Superior temporal gyrus (tissue), 1 donor: Measurements from ENCODE around the gene MYO1D.

ENCODE experiments used
- DNase-seq: peaks from one replicate; pipeline ENCODE4 v3.0.0-alpha.2; 2016; ENCODE audit errors: extremely low spot score

The MYO1D gene

DNA sequence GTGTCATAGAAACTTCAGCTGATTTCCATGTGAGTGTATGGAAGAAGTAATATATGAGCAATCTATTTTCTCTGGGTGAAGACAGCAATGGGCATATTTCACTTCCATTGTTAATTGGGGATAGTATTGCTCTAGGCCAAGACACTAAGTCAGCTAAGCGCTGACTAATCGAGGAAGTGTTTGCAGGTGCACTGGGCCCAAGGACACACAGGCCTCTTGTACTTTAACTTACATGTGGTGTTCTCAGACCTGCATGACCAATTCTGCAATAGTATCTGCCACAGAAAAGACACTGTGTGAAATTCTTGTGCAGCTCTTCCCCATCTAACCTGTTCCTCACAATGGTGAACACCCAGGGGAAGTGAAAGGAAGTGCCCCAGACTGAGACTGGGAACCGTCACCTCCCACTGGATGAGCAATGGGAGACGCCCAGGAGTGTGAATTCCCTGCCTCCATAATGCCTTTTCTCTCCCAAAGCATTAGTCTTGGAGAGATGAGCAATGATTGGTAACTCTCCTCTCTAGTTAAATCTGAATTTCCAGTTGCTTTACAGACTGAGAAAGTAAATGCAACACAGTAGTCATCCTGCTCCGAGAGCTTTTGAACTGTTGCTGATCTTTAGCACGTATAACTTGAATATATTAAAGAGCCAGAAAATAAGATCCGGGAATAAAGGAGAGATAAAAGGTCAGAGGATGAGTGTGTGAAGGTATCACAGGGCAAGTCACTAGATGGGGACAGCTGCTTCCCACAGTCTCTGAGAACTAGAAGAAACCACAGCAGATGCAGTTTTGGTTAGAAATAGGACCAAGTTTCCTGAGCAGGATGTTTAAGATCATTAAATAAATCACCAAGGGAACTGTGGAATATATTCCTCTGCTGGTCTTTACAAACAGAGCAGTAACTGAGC lies 307.5 kb downstream of the MYO1D start:
- no peak for DNase-seq

GRCh38 chr17:32568705-32569104 lies 308.2 kb downstream of the MYO1D start:
- DNase-seq, result no peak

GRCh38 chr17:32567511-32567910 lies 309.4 kb downstream of the MYO1D start:
- DNase-seq, result no peak

- DNase-seq, result no peak
These were observed 309.8 kb downstream of the MYO1D start for GRCh38 chr17:32567086-32567485.

GRCh38 chr17:32566303-32566702 lies 310.6 kb downstream of the MYO1D start:
- DNase-seq, result no peak

DNA sequence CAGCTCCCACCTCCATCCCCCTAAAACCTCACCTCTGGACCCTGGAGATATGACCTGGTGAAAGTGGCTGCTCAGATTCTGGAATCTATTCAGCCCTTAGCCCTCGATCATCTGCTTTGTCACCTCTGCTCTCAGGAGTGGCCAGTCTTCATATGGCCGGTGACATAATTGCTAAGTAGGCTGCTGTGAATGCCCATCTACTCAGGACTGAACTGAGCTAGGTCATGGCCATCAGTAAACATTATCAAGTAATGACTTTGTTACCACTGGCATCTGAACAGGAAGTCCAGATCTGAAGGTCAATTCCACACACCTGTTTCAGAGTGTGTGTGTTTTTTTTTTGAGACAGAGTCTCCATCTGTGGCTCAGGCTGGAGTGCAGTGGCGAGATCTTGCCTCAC lies 311.5 kb downstream of the MYO1D start:
- no peak for DNase-seq

DNA sequence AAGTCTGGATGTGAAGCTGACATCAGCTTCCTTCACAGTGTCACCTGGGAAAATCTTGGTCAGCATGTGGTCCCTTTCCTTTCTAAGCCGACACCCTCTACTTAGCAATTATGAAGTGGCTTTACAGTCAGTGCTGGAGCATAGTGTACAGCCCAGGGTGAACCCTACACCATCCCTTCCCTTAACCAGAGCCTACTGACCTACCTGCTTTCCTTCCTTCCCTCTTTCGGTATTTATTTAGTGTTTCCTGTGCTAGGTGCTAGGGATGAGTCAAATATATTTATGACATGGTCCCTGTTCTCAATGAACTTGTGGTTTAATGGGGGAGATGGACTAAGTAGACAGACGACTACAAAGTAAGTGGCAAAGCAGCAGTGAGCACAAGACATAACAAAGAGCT lies 312.6 kb downstream of the MYO1D start:
- no peak for DNase-seq

DNA sequence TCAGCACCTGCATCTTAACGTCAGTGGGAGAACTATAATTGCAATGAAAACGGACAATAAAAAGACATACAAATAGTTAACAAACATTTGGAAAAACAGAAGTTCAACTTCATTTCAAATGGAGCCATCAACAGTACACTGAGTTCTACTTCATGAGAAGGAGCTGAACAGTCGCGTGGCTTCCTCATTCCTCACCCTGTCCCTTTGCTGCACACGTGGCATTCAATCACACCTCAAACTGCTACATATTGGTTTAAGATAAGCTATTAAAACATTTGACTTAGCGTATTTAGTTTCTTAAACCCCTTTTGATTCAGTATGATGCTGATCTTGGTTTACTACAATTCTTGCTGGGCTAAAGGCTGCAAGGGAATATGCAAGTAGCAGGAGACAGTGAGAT lies 313.3 kb downstream of the MYO1D start:
- DNase-seq, result no peak

DNA sequence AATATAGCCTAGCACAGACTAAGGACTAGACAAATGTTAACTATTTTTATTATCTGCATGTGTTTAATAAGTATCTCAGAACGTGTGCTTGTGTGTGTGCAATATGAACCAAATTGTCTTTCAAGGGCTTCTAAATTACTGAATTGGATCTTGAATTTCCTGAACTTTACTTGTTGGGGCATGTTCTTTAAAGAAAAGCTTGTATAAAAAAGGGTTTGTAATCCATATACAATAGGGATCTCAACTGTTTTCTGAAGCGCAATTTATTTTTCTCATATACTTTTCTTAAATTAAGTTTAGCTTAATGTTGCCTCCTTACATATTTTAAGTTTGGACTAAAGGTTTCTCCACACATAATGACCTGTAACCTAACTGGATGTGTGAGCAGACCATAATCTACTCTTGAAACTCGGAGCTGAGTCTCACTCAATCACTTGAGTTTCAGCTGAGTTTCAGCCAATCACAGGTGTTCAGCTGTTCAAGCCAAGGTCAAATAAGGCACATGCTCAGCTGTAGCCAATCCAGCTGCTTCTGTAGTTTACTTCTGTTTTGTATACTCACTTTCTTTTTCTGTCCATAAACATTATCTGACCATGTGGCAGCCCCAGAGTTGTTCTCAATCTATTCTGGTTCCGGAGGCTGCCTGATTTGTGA lies 317.8 kb downstream of the MYO1D start:
- DNase-seq, result no peak

DNA sequence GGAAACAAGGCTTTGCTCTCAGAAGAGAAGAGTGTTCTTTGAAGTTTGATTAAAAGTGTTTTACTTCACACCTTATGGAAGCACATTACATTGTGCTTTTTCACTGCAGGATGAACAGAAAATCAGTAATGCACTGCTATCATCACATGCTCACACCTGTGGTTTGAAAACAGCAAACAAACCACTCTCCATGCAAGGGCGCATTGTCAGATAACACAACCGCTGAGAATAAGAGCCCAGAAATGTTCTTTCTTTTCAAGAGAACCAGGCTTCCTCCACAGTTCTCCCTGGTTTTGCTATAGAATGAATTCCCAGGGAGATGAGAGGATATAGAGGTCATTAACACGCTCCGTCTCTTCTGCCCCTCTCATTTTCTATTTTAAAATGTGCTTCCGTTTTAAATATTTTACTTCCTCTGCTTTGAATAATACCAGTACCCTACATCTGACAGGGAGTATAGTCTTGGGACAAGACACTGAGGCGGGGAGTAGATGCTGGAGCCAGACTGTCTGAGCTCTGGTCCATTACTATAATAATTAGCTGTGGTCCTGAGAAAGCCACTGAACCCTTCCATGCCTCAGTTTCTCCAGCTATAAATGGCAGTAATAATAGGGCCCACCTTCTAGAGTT lies 318.5 kb downstream of the MYO1D start:
- DNase-seq, result no peak

DNA sequence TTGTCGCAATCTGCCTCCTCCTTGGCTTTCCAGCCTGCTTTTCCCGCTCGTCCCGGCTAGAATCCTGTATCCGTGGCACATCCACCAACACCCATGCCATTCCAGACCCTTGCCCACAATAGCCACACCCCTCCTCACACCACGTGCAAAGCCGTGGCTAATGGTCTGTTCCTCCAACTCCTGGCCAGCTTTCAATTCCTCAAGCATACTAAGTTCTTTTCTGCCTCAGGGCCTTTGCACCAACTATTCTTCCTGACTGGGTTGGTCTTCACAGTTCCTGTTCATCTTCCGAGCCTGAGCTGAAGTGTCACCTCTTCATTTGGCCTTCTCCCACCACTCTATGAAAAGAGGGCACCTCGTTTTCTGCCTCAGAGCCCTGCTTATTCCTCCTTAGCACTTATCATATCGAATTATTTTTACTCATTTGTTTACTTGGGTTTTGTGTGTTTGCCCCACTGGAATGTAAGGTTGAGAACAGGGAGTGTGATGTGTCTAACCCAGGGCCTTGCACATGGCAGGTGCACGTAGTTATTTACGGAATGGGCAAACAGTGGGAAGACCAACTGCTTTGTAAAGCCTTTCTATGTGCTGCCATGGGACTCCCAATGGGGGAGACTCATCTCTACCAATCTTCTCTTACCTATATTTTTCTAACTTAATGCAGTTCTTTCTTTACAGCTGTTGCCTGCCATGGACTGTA lies 321.2 kb downstream of the MYO1D start:
- no peak for DNase-seq

- DNase-seq, result no peak
These were observed 323.8 kb downstream of the MYO1D start for GRCh38 chr17:32553168-32553567.

DNA sequence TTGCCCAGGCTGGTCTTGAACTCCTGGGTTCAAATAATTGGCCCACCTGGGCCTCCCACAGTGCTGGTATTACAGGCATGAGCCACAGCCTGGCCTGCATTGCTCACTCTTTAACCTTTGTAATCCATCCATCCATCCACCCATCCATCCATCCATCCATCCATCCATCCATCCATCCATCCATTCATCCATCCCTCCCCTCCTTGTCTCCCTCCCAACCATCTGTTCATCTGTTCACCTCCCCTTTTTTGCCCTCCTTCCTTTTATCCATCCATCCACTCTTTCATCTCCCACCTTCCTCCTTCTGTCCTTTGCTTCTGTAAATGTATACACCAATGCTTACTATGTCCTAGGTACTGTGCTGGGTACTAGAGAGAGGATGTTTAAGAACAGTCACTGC lies 324.6 kb downstream of the MYO1D start:
- DNase-seq, result no peak

GRCh38 chr17:32551186-32551955 lies 325.6 kb downstream of the MYO1D start:
- DNase-seq, result no peak

- no peak for DNase-seq
These were observed 327.4 kb downstream of the MYO1D start for GRCh38 chr17:32549559-32549958.

GRCh38 chr17:32546031-32546444 lies 330.9 kb downstream of the MYO1D start:
- peak; percentile 86 for DNase-seq

GRCh38 chr17:32542186-32542585 lies 334.7 kb downstream of the MYO1D start:
- no peak for DNase-seq

GRCh38 chr17:32541640-32542039 lies 335.3 kb downstream of the MYO1D start:
- no peak for DNase-seq

DNA sequence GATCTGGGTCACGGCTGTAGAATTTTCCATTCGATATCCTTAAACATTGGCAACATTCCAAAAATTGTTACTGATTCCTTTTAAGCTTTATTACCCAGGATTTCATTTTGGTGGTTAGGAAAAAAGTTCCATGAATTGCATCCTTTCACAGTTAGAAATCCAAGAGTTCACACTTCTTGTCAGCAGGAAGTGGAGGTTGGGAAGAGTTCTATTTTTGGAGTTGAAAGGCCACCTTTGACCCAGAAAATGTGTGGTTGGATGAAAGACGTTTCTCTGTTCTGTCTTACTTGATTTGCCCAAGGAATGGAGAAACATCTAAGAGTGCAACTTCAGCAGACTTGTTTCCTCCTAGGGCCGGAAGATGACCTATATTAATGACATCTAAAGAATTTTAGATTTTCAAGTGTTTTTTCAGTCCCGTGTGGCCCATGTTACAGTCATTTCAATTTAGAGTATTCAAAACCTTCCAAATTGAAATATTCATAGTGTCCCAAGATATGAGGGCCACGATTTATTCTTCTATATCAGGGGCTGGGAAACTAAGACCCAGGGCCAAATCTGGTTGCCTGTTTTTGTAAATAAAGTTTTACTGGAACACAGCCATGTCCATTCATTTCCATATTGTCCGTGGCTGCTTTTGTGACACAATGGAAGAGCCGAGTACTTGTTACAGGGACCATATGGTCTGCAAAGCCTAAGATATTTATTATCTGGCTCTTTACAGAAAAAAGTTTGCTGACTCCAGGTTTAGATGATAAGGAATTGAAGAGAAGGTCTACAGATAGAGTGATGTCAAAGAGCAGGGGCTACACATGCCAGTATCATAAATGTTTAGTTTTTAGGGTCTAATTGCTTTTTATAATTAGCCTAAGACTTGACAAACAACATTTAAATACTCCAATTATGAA lies 339.9 kb downstream of the MYO1D start:
- DNase-seq, result no peak

DNA sequence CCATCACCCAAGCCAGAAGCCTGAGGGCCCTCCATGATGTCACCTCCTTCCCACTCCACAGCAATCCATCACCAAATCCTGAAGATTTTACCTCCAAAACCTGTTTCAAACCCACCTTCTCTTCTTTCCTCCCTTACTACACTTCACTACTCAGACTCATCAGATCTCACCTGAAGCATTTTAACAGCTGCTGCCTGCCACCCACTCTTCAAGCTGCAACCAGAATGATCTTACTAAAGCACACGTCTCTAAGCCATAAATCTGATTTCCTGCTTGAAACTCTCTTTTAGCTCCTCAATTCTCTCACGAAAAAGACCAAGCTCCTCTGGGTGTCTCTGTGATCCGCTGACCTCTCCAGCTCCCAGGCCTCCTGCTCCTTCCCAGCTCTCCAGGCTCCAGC lies 343.6 kb downstream of the MYO1D start:
- no peak for DNase-seq
